Measurements from ENCODE around the gene ADGRL1.

DNA sequence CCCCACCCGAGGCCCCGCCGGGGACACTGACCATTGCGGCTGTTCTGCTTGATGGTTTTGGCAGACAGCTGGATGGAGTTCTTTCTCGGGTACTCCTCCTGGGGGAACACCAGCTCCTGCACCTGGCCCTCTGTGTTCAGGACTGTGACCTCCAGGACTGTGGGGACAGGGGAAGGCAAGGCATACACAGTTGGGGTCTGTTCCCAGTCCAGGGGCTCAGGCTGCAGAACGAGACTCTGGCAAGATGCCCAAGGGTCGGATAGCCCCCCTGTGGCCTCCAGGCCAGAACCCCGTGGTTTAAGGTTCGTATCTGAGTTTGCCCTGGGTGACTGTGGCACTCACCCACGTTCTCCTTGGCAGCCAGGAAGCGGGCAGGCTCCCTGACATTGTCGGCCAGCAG is 46.9 kb downstream of the ADGRL1 start:
- TF ChIP-seq, protein P1, sequence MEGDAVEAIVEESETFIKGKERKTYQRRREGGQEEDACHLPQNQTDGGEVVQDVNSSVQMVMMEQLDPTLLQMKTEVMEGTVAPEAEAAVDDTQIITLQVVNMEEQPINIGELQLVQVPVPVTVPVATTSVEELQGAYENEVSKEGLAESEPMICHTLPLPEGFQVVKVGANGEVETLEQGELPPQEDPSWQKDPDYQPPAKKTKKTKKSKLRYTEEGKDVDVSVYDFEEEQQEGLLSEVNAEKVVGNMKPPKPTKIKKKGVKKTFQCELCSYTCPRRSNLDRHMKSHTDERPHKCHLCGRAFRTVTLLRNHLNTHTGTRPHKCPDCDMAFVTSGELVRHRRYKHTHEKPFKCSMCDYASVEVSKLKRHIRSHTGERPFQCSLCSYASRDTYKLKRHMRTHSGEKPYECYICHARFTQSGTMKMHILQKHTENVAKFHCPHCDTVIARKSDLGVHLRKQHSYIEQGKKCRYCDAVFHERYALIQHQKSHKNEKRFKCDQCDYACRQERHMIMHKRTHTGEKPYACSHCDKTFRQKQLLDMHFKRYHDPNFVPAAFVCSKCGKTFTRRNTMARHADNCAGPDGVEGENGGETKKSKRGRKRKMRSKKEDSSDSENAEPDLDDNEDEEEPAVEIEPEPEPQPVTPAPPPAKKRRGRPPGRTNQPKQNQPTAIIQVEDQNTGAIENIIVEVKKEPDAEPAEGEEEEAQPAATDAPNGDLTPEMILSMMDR (IDR thresholded peaks at IDR 0.05), result no peak
- TF ChIP-seq POLR2A (IDR thresholded peaks at IDR 0.05), result no peak
- no peak for TF ChIP-seq POLR2AphosphoS5 (IDR thresholded peaks at IDR 0.05)
- no peak for TF ChIP-seq EP300 (IDR thresholded peaks at IDR 0.05)
